Vagina (tissue), 2 donors: Measurements from ENCODE around the gene ITGBL1.

Source experiments
- CTCF ChIP-seq, 3 experiments: fragments of 450-650 bp in 2 of 3; fragments of 200-600 bp in 1 of 3; sonication (generic) in 1 of 3; IDR thresholded peaks; one replicate each; pipeline ENCODE4 v1.5.1; 2017 to 2019; ENCODE audit warnings: antibody characterized with exemption in 3 of 3, mild to moderate bottlenecking in 2 of 3, moderate library complexity in 2 of 3
- POLR2AphosphoS5 ChIP-seq, 2 donors: sonication (generic); formaldehyde crosslinking; IDR thresholded peaks; one replicate each; pipeline ENCODE4 v1.9.0; 2017; ENCODE audit warnings: antibody characterized with exemption in 2 of 2, mild to moderate bottlenecking in 2 of 2, low read depth in 1 of 2; ENCODE audit not compliant: insufficient read depth in 1 of 2

GRCh38 chr13:101709952-101710351 is 257.5 kb downstream of the ITGBL1 start:
- TF ChIP-seq CTCF (IDR thresholded peaks at IDR 0.05) (no peak), POLR2AphosphoS5 (IDR thresholded peaks at IDR 0.05; ENCODE audit: insufficient read depth in 1 of 2, low read depth in 1 of 2) (no peak)
